SK-N-SH (cell line): Measurements from ENCODE around the gene SLC39A3. TPM values are rescaled to one million over a fixed set of nuclear protein-coding genes. Genes with fewer than 3 reads are reported as not detected.

ENCODE experiments used
- CTCF ChIA-PET: fragments of 300-600, 350-600 bp; formaldehyde crosslinking; extraction: SDS; loops from one replicate; lab custom pipeline; 2021; lab: Yijun Ruan, JAX
- POLR2A ChIA-PET: fragments of 350-600 bp; sonication (Branson Sonifier 250); formaldehyde crosslinking; extraction: SDS; loops from one replicate; lab custom pipeline; 2020; ENCODE audit warnings: antibody characterized with exemption, inconsistent platforms; lab: Yijun Ruan, JAX
- DNase-seq: peaks from one replicate; pipeline ENCODE4 v3.0.0; 2012
- H2AFZ ChIP-seq: fragments of 200-600 bp; sonication (generic); 2 replicates; pipeline ENCODE4 v1.8.1; 2016; ENCODE audit warnings: antibody characterized with exemption, mild to moderate bottlenecking, low read depth
- H3F3A ChIP-seq: fragments of 200-600 bp; sonication (generic); replicated peaks from 2 replicates; pipeline ENCODE3; 2016; ENCODE audit warnings: antibody characterized with exemption, mild to moderate bottlenecking; ENCODE audit not compliant: insufficient read depth
- H3K27ac ChIP-seq, 2 experiments: fragments of 200-500 bp in 1 of 2; fragments of 200-600 bp in 1 of 2; sonication (Bioruptor generic) in 1 of 2; sonication (generic), shearing (Covaris generic) in 1 of 2; 2 replicates each; pipeline versions ENCODE4 v1.5.1 to v1.6.1; 2014 to 2016; ENCODE audit warnings: low read depth in 2 of 2, inconsistent platforms in 1 of 2, low read length in 1 of 2, mild to moderate bottlenecking in 1 of 2, mixed read lengths in 1 of 2
- H3K27me3 ChIP-seq: fragments of 200-600 bp; sonication (generic), shearing (Covaris generic); 2 replicates; pipeline ENCODE4 v1.6.1; 2016; ENCODE audit warnings: mixed run types; ENCODE audit not compliant: insufficient read depth
- H3K36me3 ChIP-seq, 2 experiments: fragments of 200-500 bp in 1 of 2; fragments of 200-600 bp in 1 of 2; sonication (Bioruptor generic) in 1 of 2; sonication (generic) in 1 of 2; replicated peaks in 1 of 2; 2 replicates each; pipeline versions ENCODE3 to v1.5.1; 2014 to 2016; ENCODE audit warnings: low read length in 1 of 2, mild to moderate bottlenecking in 1 of 2; ENCODE audit not compliant: insufficient read depth in 2 of 2, control insufficient read depth in 1 of 2
- H3K4me1 ChIP-seq, 2 experiments: fragments of 200-500 bp in 1 of 2; fragments of 200-600 bp in 1 of 2; sonication (Bioruptor generic) in 1 of 2; sonication (generic), shearing (Covaris generic) in 1 of 2; 2 replicates each; pipeline versions ENCODE4 v1.5.1 to v1.6.1; 2014 to 2016; ENCODE audit warnings: low read depth in 1 of 2, low read length in 1 of 2, mixed run types in 1 of 2; ENCODE audit not compliant: insufficient read depth in 2 of 2, control insufficient read depth in 1 of 2
- H3K4me2 ChIP-seq: fragments of 200-600 bp; sonication (generic), shearing (Covaris generic); 2 replicates; pipeline ENCODE4 v1.6.1; 2017; ENCODE audit warnings: mixed run types
- H3K4me3 ChIP-seq, 2 experiments: fragments of 200-500 bp in 1 of 2; fragments of 200-600 bp in 1 of 2; sonication (Bioruptor generic) in 1 of 2; sonication (generic), shearing (Covaris generic) in 1 of 2; 2 replicates each; pipeline versions ENCODE4 v1.5.1 to v1.8.1; 2014 to 2016; ENCODE audit warnings: low read depth in 2 of 2, inconsistent platforms in 1 of 2, low read length in 1 of 2, mild to moderate bottlenecking in 1 of 2, mixed read lengths in 1 of 2, moderate library complexity in 1 of 2
- H3K79me2 ChIP-seq: fragments of 200-600 bp; sonication (generic); 2 replicates; pipeline ENCODE4 v1.8.1; 2017; ENCODE audit warnings: mild to moderate bottlenecking; ENCODE audit not compliant: insufficient read depth
- H3K9ac ChIP-seq: fragments of 200-600 bp; sonication (generic); 2 replicates; pipeline ENCODE4 v1.6.1; 2017; ENCODE audit warnings: mixed run types
- H3K9me2 ChIP-seq: fragments of 200-600 bp; sonication (generic); 2 replicates; pipeline ENCODE4 v1.6.1; 2017; ENCODE audit warnings: mixed run types
- H3K9me3 ChIP-seq: fragments of 200-600 bp; sonication (generic); 2 replicates; pipeline ENCODE4 v1.6.1; 2017; ENCODE audit warnings: mixed run types, mild to moderate bottlenecking, moderate library complexity
- H4K20me1 ChIP-seq: fragments of 200-600 bp; sonication (generic); 2 replicates; pipeline ENCODE4 v1.6.1; 2017; ENCODE audit warnings: mild to moderate bottlenecking, mixed run types; ENCODE audit not compliant: insufficient read depth
- CHD2 ChIP-seq: fragments of 150-350 bp; IDR thresholded peaks from 2 replicates; pipeline ENCODE4 v1.6.1; 2018; ENCODE audit warnings: low read length; ENCODE audit not compliant: partially characterized antibody
- EZH2phosphoT487 ChIP-seq: fragments of 200-600 bp; sonication (generic); IDR thresholded peaks from 2 replicates; pipeline ENCODE4 v1.6.1; 2017; ENCODE audit warnings: low read depth, mixed run types, mild to moderate bottlenecking, antibody characterized with exemption, moderate library complexity, borderline replicate concordance
- FOXJ3 ChIP-seq: sonication (generic); formaldehyde crosslinking; IDR thresholded peaks from 2 replicates; pipeline ENCODE4 v1.5.1; 2020; ENCODE audit warnings: mild to moderate bottlenecking, missing genetic modification reagents
- GABPA ChIP-seq: IDR thresholded peaks from 2 replicates; pipeline ENCODE4 v1.4.0; 2012; ENCODE audit warnings: low read depth, mild to moderate bottlenecking
- GATA2 ChIP-seq: sonication (generic); formaldehyde crosslinking; IDR thresholded peaks from 2 replicates; pipeline ENCODE4 v1.5.0; 2020; ENCODE audit warnings: mild to moderate bottlenecking, missing genetic modification reagents
- JUND ChIP-seq: IDR thresholded peaks from 2 replicates; pipeline ENCODE4 v1.4.0; 2012
- NFIC ChIP-seq: IDR thresholded peaks from 2 replicates; pipeline ENCODE4 v1.4.0; 2012; ENCODE audit warnings: borderline replicate concordance
- RAD21 ChIP-seq: IDR thresholded peaks from 2 replicates; pipeline ENCODE4 v1.6.1; 2012; ENCODE audit warnings: mild to moderate bottlenecking, low read length
- TEAD4 ChIP-seq: IDR thresholded peaks from 2 replicates; pipeline ENCODE4 v1.4.0; 2012; ENCODE audit warnings: mild to moderate bottlenecking, borderline replicate concordance; ENCODE audit not compliant: insufficient read depth
- USF1 ChIP-seq: IDR thresholded peaks from 2 replicates; pipeline ENCODE4 v1.4.0; 2012; ENCODE audit warnings: low read depth, borderline replicate concordance
- WGBS: methylation state at CpG from one replicate; pipeline ENCODE4 v1.1.6; 2017; ENCODE audit warnings: low lambda C conversion rate; 5-methylcytosine and 5-hydroxymethylcytosine counted together
- polyA plus RNA-seq, 3 experiments: library from polyadenylated mRNA; depleted of rRNA; stranded (reverse); fragments of >200 nt; gene quantifications; 2 replicates each; pipeline ENCODE4 v1.2.3, GENCODE V29; 2012
- TF ChIP-seq, protein P1 (sequence below): fragments of 150-350 bp; IDR thresholded peaks from 2 replicates; pipeline ENCODE4 v1.6.1; 2017; ENCODE audit warnings: antibody characterized with exemption, low read length, low read depth, borderline replicate concordance

Gene SLC39A3
- polyA plus RNA-seq, 1 of the 3 experiments (the other 2 are of a cell fraction), result 45.2 TPM

- 27% methylated on average over 14 of the region's 26 CpGs for WGBS
- H4K20me1 ChIP-seq, result no peaks in the 10 kb centered on the region
- no peaks in the 10 kb centered on the region for H3K9me2 ChIP-seq
- no peak overlapping the region for H3K27ac ChIP-seq
- no peaks in the 10 kb centered on the region for H3K79me2 ChIP-seq
- peaks cover 5 to 11% of the 10 kb centered on the region in 2 experiments; a peak in 2 of 4 replicates for H3K4me1 ChIP-seq
- H3K4me2 ChIP-seq, result no peak overlapping the region
- H3K9ac ChIP-seq, result no peak overlapping the region
- no peak overlapping the region for H3K4me3 ChIP-seq
- POLR2A ChIA-PET, result interaction anchor here (1.3 to 2.2 kb wide), 2 partner anchors 10 to 12 kb away, joined by 3 to 7 read pairs; no protein-coding TSS in a partner anchor
- no peaks in the 10 kb centered on the region for H3K27me3 ChIP-seq
- no peak for TF ChIP-seq TEAD4
- TF ChIP-seq FOXJ3 (CRISPR knock-in tag), result no peak
- no peak for TF ChIP-seq RAD21
- no peak for TF ChIP-seq GATA2 (CRISPR knock-in tag)
- no peak for TF ChIP-seq USF1
- TF ChIP-seq EZH2phosphoT487, result no peak
- no peak for TF ChIP-seq NFIC
- TF ChIP-seq, protein P1, sequence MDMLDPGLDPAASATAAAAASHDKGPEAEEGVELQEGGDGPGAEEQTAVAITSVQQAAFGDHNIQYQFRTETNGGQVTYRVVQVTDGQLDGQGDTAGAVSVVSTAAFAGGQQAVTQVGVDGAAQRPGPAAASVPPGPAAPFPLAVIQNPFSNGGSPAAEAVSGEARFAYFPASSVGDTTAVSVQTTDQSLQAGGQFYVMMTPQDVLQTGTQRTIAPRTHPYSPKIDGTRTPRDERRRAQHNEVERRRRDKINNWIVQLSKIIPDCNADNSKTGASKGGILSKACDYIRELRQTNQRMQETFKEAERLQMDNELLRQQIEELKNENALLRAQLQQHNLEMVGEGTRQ, result no peak
- TF ChIP-seq CHD2, result no peak
- TF ChIP-seq, all 33 proteins: peak for 0
- Histone ChIP-seq H2AFZ (no peak overlapping the region), H3K36me3 (no peaks in the 10 kb centered on the region), H3F3A (no peaks in the 10 kb centered on the region), H3K9me3 (no peaks in the 10 kb centered on the region)
- CTCF ChIA-PET, result interaction anchor here (0.7 to 3.9 kb wide), 5 partner anchors 13 to 253 kb away, joined by 3 to 19 read pairs (median 3); partner anchors contain the start of gene SLC39A3
- DNase-seq, result peak; percentile 70
Measured at GRCh38 chr19:2726904-2727639, 12.7 kb downstream of the SLC39A3 start.

- H3F3A ChIP-seq, result no peaks in the 10 kb centered on the region
- no peaks in the 10 kb centered on the region for H3K36me3 ChIP-seq
- no peak overlapping the region for H3K9ac ChIP-seq
- TF ChIP-seq GABPA (no peak), JUND (no peak)
- TF ChIP-seq, all 33 proteins: peak for 0
- 67% methylated on average over 12 of the region's 15 CpGs for WGBS
- ChIA-PET POLR2A (interaction anchor here (1.3 kb wide), 1 partner anchor 10 kb away, joined by 3 read pairs; no protein-coding TSS in a partner anchor), CTCF (interaction anchor here (1.8 to 3.9 kb wide), 2 partner anchors 13 to 23 kb away, joined by 7 to 19 read pairs; partner anchors contain the start of gene SLC39A3)
- Histone ChIP-seq H3K27ac (no peak overlapping the region), H2AFZ (no peak overlapping the region), H4K20me1 (no peaks in the 10 kb centered on the region), H3K4me3 (no peak overlapping the region), H3K4me2 (no peak overlapping the region), H3K4me1 (peaks cover 10 to 15% of the 10 kb centered on the region in 2 experiments; a peak in 3 of 4 replicates), H3K79me2 (no peaks in the 10 kb centered on the region), H3K9me3 (no peaks in the 10 kb centered on the region), H3K27me3 (no peaks in the 10 kb centered on the region), H3K9me2 (no peaks in the 10 kb centered on the region)
- DNase-seq, result peak; percentile 26
Measured at GRCh38 chr19:2726160-2726855, 13.5 kb downstream of the SLC39A3 start.
